NCI-H187 (cell line): ENCODE measurements around the gene APC2.
"Not testable (repeated sequence)": the region's sequence is repeated elsewhere in the genome, so short reads cannot be mapped to it uniquely, and the experiment has no call there.

Experiments used
- DNase-seq, 2 experiments: peaks; one replicate each; lab custom pipeline; 2025; lab: John Stamatoyannopoulos, UW

The APC2 gene

DNA sequence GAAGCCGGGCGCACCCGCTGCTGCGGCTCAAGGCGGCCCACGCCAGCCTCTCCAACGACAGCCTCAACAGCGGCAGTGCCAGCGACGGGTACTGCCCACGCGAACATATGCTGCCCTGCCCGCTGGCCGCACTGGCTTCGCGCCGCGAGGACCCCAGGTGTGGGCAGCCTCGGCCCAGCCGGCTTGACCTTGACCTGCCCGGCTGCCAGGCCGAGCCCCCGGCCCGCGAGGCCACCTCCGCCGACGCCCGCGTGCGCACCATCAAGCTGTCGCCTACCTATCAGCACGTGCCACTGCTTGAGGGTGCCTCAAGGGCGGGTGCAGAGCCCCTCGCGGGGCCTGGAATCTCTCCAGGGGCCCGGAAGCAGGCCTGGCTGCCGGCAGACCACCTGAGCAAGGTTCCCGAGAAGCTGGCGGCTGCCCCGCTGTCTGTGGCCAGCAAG is 16.1 kb downstream of the APC2 start:
- DNase-seq: no peak

GRCh38 chr19:1466461-1467214 is 16.7 kb downstream of the APC2 start:
- DNase-seq: no peak

DNA sequence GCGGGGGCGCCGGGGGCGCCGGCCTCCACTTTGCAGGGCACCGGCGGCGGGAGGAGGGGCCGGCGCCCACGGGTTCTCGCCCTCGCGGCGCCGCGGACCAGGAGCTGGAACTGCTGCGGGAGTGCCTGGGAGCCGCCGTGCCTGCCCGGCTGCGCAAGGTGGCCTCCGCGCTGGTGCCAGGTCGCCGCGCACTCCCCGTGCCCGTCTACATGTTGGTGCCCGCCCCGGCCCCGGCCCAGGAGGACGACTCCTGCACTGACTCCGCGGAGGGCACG is 17.2 kb downstream of the APC2 start:
- no peak for DNase-seq

DNA sequence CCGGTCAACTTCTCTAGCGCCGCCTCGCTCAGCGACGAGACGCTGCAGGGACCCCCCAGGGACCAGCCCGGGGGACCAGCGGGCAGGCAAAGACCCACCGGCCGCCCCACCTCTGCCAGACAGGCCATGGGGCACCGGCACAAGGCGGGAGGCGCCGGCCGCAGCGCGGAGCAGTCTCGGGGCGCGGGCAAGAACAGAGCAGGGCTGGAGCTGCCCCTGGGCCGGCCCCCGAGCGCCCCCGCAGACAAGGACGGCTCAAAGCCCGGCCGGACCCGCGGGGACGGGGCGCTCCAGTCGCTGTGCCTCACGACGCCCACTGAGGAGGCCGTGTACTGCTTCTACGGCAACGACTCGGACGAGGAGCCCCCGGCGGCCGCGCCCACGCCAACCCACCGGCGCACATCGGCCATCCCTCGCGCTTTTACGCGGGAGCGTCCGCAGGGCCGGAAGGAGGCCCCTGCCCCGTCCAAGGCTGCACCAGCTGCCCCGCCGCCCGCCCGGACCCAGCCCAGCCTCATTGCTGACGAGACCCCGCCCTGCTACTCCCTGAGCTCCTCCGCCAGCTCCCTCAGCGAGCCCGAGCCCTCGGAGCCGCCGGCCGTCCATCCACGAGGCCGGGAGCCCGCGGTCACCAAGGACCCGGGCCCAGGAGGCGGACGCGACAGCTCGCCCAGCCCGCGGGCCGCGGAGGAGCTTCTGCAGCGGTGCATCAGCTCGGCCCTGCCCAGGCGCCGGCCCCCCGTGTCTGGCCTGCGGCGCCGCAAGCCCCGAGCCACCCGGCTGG is 17.8 kb downstream of the APC2 start:
- DNase-seq: no peak

DNA sequence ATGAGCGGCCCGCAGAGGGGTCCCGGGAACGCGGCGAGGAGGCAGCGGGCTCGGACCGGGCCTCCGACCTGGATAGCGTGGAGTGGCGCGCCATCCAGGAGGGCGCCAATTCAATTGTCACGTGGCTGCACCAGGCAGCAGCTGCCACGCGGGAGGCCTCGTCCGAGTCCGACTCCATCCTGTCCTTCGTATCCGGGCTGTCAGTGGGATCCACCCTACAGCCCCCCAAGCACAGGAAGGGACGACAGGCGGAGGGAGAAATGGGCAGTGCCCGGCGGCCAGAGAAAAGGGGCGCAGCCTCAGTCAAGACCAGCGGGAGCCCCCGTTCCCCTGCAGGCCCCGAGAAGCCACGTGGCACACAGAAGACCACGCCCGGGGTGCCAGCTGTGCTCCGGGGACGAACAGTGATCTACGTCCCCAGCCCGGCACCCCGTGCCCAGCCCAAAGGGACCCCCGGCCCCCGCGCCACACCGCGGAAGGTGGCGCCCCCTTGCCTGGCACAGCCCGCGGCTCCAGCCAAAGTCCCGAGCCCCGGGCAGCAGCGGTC is 18.4 kb downstream of the APC2 start:
- no peak for DNase-seq

GRCh38 chr19:1468821-1469254 is 18.9 kb downstream of the APC2 start:
- no peak for DNase-seq

GRCh38 chr19:1469255-1470054 is 19.5 kb downstream of the APC2 start:
- DNase-seq: no peak

GRCh38 chr19:1470055-1470304 is 20.1 kb downstream of the APC2 start:
- DNase-seq: no peak

DNA sequence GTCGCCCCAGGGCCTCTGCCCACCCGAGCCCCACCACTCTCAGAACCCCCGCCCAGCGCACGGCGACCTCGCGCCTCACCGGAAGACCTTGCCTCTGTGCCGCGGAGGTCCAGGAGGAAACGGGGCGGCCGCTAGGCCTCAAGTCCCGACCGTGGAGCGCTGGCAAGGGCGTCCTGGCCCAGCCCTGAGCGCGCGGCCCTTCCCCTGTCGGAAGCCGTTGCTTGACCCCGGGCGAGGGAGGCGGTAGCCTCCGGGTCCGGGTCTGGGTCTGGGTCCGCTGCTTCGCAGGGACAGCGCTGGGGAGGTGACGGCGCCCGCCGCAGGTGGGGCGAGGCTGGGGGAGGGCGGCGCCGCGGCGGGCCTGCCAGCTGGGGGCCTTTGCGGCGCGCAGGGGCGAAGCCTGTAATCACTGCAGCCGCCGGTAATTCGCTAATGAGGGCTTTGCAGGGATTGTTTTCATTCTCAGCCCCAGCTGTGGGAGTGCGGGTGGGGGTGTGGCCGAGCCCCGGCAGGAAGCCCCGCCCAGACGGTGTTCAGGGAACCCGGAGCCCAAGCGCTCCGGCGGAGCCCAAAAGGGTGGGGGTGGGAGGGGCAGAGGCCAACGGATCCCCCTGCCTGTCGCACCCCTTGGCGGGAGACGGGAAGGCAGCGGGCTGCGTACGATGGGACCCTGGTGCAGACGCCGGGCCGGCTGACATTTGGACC is 20.5 kb downstream of the APC2 start:
- no peak for DNase-seq

GRCh38 chr19:1471010-1471514 is 21.1 kb downstream of the APC2 start:
- DNase-seq: no peak

DNA sequence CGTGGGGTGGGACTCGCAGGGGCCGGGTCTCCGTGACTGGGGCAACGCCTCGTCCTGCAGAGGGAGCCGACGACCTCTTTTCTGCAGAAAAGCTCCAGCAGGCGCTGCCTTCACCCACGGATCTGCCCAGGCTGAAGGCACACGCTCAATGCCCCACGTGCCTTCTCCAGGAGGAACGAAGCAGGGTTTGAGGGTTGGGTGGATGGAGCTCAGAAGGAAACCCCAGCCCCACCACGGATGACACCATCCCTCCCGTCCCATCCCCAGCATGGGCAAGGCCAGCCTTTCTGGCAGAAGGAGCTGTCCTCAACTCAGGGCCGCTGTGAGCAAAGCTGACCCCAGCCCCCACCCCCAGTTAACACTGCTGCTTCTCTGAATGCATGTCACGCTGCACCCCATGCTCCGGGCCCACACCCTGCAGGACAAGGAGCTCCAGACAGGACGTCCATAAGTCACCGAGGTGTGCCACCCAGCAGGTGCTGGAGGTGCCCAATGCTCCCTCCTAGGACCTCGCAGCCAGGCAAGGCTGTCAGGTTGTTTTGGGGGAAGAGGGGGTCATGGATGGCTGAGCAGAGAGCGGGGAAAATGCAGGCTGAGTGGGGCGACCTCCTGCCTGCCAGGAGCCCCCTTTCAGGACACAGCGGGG is 21.7 kb downstream of the APC2 start:
- DNase-seq: no peak

DNA sequence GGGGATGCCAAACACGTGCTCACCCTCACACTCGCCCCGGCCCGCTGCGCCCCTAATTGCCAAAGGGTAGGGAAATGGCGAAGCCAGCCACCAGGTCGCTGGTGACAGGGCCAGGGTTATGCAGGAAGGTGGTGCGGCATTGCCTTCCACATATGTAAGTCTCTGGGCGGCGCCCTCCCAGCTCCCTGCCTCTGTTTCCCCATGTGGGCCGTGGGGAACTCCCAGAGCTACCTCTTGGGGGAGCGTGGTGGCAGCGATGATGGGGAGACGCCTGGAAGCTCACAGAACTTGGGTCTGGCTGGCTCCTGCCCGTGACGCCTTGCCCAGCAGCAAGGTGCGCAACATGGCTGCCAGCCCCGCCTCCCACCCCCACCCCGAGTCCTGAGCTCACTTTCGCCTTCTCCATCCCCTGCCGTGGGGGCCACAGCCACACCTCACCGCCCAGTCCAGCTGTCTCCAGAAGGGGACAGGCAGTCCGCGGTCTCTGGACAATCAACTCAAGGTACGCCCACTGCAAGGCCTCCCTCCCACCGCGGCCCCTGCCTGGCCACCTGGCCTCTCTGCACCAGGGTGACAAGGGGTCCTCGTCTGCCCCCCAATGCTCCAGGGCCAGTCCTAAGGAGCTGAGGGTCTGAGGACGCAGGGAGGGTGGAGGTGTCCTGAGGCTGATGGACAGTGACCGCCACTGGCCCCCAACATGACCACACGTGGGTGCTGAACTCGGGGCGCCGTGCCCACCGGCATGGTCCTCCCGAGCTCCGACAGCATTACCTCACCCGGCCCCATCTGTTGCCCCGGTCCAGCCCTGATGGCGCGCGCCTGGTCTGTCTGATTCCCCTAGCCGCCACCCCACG is 22.5 kb downstream of the APC2 start:
- no peak for DNase-seq

GRCh38 chr19:1473085-1473851 is 23.3 kb downstream of the APC2 start:
- no peak for DNase-seq

DNA sequence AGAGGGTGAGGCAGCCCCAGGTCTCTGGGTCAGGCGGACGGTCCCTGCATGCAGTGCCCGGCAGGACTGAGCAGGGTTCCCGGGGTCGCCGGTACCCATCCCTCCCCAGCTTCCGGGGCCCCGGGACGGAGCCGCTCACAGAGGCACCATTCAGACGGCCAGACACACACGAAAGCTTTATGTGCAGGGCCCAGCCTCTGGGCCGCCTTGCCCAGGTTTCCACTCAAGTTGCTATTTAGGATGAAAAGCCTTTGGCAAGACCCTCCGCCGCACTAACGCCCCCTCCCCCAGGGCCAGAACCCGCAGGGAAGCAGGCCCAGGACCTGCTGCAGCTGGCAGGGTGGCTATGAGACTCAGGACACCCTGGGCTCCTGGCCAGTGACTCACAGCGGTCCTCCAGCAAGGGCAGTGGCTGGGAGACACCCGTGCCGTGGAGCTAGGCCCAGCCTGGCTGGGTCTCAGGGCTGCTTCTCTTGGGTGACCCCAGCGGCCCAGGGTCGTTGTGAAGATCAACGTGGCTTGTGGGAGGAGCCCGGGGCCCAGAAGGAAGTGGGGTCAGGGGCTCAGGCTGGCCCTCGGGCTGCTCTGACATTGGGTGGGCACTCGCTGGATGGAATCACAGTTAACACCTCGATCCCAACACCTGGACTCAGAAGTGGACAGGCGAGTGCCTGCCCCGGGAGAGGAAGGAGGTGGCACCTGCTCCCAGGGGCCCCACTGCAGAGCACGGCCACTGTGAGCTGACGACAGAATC is 24.3 kb downstream of the APC2 start:
- no peak for DNase-seq

- DNase-seq: no peak
Observed at GRCh38 chr19:1474765-1475351, 24.9 kb downstream of the APC2 start.

DNA sequence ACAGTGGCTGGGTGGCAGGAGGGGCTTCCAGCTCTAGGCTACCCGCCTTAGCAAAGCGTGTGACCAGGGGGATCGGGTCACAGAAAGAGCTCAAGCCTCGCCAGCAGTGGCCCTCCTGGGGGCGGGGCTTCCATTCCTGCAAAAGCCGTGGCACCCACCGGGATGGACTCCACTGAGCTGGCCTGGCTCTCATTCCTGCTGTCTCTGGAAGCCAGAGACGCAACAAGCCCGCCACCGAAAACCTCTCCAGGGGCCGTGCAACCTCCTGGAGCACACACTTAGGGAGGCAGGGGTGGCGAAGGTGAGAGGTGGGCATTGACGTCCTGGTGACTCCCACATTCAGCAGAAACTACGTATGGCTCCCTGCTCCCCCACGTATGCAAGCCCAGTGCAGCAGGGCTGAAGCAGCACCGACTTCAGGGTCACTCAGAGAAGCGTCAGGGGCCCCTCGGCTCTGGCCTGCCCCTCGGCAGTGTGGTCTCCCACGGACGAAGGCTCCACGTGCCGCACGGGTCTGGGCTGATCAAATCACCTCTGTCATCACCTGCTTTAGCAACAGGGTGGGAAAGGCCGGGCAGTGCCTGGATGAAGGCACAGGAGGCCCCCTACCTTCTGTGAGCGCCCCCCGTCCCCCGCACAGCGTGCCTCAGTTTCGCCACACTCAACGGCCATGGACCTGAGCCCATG is 26.0 kb downstream of the APC2 start:
- no peak for DNase-seq

GRCh38 chr19:1477056-1477455 is 27.1 kb downstream of the APC2 start:
- DNase-seq: not testable (repeated sequence)
